HG03460 (cell line): ENCODE results near the gene SMARCC1.

Experiments used
- ATAC-seq: cut with Tn5 transposase; IDR thresholded peaks from one replicate; pipeline ENCODE4 v1.9.1; 2021; ENCODE audit not compliant: unreplicated experiment

Gene SMARCC1

DNA sequence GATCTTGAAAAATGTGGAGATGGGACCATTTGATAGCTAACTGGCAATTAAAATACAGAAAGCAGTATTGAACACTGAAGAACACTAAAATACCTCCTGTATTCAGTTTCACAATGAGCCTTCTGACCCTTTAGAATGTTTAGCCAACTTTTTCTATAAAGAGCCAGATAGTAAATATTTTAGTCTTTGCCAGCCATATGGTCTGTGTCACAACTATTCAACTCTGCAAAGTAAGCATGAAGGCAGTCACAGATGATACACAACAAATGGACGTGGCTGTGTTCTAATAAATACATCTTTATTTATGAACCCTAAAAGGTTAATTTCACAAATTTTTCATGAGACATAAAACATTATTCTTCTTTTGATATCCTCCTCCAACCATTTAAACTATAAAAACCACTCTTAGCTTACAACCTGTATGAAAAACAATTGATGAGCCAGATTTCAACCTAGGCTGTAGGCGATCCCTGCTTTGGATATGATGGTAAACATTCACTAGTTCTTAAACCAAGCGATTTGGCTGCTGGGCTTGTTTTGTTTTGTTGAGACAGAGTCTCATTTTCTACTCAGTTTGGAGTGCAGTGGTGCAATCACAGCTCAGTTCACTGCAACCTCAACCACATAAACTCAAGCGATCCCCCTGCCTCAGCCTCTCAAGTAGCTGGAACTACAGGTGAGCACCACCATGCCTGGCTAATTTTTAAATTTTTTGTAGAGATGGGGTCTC is 189.5 kb downstream of the SMARCC1 start:
- ATAC-seq: no peak

GRCh38 chr3:47590216-47590615 is 191.5 kb downstream of the SMARCC1 start:
- no peak for ATAC-seq

DNA sequence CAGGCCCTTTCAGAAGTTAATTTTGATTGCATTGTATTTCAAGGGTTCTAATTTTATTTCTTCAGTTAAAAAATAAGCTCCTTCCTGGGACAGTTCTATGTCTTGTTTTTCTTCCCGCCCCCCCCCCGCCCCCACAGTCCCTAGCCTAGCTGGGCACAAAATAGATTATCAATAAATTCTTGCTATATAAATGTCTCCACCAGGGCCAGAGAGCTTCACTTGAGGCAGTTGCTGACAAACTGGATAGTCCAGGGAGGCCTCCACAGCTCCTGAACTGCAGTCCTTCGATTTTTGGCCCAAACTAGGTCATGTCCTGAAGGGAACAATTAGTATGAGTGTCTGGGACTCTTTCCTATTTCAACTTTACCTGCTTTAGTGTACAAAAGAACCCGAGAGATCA is 193.1 kb downstream of the SMARCC1 start:
- no peak for ATAC-seq

DNA sequence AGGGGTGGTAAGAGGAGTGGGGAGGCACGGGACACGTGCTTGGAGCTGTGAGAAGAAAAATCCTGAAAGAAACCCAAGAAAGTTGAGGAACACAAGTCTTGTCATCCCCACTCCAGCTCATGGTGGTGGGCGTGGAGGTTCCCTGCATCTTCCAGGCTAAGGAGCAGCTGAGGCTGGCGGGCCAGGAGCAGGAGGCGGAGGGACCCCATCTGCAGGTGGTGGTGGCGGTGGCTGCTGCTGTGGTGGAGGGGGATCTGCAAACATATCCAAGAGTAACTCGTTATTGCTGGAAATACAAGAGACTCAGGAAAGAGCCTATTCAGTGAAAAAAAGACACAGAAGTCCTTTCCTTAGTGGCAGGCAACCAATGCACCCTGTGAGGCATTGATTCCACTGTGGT is 193.6 kb downstream of the SMARCC1 start:
- ATAC-seq: no peak

- ATAC-seq: no peak
These were observed 194.9 kb downstream of the SMARCC1 start for GRCh38 chr3:47586746-47587145.

DNA sequence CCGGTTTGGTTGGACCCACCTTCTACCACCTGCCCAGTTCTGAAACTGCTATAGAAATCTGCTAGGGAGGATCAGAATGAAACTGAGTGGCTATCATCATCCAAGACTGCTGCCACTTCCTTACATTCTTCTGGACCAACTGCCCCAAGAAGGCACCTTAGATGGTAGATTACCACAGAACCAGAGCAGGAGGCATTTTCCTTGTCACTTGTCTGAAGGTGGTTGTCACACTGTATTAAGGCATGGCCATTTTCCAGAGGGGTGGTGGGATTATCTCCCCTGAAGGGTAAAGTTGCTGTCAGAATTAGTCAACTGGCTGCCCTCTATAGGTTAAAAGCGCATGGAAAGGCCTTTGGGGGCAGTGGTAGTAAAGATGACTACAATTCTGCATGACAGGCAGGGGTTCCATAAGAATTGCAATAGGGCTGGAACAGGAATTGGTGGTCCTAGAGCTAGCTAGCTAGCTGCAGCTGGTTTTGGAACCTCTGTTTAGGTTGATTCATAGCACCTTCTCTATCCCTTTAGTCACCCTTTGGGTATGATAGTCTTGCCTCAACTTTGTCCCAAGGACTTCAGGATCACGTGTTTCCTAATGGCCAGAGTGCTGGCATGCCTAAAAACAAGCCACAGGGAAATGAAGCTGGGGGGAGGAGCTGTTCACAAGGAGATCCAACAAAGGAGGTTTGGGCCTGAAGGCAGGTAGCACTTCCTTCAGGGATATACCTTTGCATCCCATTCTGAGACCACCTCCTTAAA is 198.2 kb downstream of the SMARCC1 start:
- no peak for ATAC-seq

- ATAC-seq: no peak
These were observed 199.9 kb downstream of the SMARCC1 start for GRCh38 chr3:47581835-47582234.

DNA sequence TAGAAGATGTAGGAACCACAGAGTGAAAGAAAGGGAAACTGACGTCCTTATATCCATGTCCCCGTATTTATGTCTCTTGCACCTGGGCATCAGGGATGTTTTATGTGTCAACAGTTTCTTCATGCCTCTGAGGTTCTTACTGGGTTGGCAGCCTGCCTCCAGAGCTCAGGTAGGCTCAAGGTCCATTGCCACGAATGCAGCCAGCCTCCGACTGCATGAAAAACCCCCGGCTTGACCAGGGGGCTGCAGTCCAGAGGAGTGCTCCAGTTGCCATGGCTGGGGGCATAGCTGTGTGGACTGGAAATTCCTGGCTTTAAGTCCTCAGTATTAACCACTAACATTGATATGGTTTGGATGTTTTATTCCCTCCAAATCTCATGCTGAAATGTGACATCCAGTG is 200.3 kb downstream of the SMARCC1 start:
- no peak for ATAC-seq

- no peak for ATAC-seq
These were observed 201.2 kb downstream of the SMARCC1 start for GRCh38 chr3:47580481-47580880.

- ATAC-seq: no peak
These were observed 201.8 kb downstream of the SMARCC1 start for GRCh38 chr3:47579875-47580274.

GRCh38 chr3:47578691-47579632 is 202.7 kb downstream of the SMARCC1 start, which contains the start of gene CSPG5:
Gene CSPG5 (minus strand): TSS chr3:47578865. CDS start chr3:47578693, 172 bp downstream.
- no peak for ATAC-seq

DNA sequence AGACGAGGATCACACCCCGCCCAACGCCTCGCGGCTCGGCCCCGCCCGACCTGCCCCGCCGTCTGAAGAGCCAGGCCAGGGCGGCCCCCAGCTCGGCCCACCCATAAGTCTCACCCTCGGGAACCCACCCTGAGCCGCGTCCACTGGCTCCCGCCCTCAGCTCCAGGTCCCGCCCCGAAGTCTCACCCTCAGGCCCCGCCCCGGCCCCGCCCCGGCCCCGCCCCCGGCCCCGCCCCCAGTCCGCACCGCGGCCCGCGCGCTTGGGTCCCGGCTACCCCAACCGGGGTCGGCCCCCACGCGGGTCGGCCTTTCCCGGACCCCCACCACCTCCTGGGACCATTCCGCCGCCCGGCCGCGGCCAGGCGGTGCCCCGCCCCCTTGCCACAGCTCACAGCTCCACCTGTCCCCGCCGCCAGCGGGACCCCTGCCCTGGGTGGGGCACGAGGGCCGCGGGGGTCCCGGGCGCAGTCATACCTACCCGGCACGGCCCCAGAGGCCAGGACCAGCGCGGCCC is 203.5 kb downstream of the SMARCC1 start:
- no peak for ATAC-seq

- no peak for ATAC-seq
These were observed 204.0 kb downstream of the SMARCC1 start for GRCh38 chr3:47577583-47578118.

- ATAC-seq: no peak
These were observed 208.2 kb downstream of the SMARCC1 start for GRCh38 chr3:47573190-47574172.

GRCh38 chr3:47571391-47572175 is 210.1 kb downstream of the SMARCC1 start:
- ATAC-seq: no peak

DNA sequence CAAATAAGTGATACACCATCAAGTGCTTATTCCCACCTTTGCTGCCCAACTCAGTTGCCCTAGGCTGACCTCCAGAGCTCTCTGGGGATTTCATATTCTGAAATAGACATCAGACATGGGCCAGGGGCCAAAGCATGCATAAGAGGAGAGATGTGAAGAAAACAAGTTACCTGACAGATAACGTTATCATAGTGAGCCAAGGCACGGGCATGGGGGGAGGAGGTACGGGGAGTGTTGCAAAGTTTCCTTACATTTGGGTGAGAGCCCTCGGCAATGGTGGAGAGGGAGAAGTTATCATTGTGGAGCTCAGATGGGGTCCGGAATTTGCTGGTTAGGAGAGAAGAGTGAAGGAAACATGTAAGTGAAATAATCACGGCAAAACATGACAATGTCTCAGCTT is 212.8 kb downstream of the SMARCC1 start:
- no peak for ATAC-seq

DNA sequence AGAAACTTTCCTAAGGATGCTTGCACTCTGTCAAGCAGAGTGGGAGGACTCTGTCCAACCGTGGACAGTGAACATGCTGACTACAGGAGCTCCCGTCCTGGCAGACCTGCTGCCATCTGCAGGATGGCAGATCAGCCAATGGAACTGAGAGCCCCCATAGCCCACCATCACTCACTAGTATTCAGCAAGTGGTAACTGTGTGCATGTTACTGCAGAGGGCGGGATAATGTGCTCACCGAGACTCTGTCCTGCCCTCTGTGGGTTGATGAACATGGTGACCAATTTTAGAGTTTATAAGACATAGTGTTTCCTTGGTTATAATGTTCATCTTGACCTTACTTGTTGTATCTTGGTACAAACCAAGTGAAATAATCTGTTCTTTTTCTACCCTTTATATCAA is 214.5 kb downstream of the SMARCC1 start:
- ATAC-seq: no peak

- no peak for ATAC-seq
These were observed 215.0 kb downstream of the SMARCC1 start for GRCh38 chr3:47566667-47567066.
